D721Med (cell line): ENCODE data around the gene TTLL11.
"Not testable (repeated sequence)": the region's sequence is repeated elsewhere in the genome, so short reads cannot be mapped to it uniquely, and the experiment has no call there.

Experiments
- DNase-seq: peaks from one replicate; pipeline ENCODE4 v3.0.0; 2011; ENCODE audit warnings: low spot score; ENCODE audit not compliant: insufficient read length
- FAIRE-seq: peaks from 2 replicates; lab custom pipeline; 2011; peaks lifted over from hg19 to GRCh38; lab: Jason Lieb, UNC
- TF ChIP-seq, protein P1 (sequence below): IDR thresholded peaks from 2 replicates; pipeline ENCODE4 v1.5.1; 2012; ENCODE audit warnings: mild to moderate bottlenecking, control low read depth; ENCODE audit not compliant: insufficient read depth; ENCODE audit errors: missing control alignments

TTLL11 gene

DNA sequence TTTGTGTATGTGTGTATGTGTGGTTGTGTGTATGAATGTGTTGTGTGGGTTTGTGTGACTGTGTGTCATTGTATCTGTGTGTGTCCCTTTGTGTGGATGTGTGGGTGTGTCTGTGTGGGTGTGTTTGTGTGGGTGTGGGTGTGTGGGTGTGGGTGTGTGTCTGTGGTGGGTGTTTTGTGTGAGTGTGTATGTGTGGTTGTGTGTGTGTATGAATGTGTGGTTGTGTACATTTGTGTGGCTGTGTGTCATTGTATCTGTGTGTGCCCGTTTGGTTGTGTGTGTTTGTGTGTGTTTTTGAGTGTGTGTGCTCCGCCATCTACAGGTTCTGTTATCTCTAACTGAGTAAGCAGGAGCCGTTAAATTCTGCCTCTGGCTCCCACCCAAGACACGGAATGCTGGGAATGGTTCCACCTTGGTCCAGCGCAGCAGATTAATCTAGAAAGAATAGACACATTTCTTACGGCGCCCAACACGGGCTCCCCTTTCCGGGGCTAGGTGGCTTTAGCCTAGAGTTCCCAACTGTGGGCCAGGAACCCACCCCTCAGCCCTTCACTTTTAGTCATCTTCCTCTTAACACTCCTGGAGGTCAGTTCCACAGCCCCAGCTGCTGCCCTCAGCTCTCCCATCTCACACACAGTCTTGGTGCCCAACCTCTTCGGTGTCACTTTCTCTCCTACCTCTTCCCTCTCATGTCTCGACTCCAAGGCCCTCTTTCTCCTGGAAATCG lies 197.1 kb downstream of the TTLL11 start:
- no peak for FAIRE-seq

DNA sequence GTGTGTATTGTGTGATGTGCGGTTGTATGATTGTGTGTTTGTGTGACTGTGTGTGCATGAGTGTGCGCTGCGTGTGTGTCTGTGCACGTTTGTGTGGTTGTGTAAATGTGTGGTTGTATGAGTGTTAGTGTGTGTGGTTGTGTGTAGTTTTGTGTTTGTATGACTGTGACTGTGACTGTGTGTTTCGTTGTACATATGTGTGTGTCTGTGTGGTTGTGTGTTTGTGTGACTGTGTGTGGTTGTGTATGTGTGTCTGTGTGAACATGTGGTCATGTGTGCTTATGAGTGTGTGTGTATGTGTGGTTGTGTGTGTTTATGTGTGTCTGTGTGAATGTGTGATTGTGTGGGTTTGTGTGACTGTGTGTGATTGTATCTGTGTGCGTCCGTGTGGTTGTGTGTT lies 197.8 kb downstream of the TTLL11 start:
- TF ChIP-seq, protein P1, sequence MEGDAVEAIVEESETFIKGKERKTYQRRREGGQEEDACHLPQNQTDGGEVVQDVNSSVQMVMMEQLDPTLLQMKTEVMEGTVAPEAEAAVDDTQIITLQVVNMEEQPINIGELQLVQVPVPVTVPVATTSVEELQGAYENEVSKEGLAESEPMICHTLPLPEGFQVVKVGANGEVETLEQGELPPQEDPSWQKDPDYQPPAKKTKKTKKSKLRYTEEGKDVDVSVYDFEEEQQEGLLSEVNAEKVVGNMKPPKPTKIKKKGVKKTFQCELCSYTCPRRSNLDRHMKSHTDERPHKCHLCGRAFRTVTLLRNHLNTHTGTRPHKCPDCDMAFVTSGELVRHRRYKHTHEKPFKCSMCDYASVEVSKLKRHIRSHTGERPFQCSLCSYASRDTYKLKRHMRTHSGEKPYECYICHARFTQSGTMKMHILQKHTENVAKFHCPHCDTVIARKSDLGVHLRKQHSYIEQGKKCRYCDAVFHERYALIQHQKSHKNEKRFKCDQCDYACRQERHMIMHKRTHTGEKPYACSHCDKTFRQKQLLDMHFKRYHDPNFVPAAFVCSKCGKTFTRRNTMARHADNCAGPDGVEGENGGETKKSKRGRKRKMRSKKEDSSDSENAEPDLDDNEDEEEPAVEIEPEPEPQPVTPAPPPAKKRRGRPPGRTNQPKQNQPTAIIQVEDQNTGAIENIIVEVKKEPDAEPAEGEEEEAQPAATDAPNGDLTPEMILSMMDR, result no peak
- FAIRE-seq, result peak; percentile 41
- DNase-seq, result no peak

More for the DNA sequence above, 197.1 kb downstream of the TTLL11 start:
- TF ChIP-seq, protein P1, result no peak
- DNase-seq, result no peak

DNA sequence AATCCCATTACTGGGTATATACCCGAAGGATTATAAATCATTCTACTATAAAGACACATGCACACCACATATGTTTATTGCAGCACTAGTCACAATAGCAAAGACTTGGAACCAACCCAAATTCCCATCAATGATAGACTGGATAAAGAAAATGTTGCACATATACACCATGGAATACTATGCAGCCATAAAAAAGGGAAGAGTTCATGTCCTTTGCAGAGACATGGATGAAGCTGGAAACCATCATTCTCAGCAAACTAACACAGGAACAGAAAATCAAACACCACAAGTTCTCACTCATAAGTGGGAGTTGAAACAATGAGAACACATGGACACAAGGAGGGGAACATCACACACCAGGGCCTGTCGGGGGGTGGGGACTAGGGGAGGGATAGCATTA lies 198.7 kb downstream of the TTLL11 start:
- not testable (repeated sequence) for FAIRE-seq, DNase-seq

DNA sequence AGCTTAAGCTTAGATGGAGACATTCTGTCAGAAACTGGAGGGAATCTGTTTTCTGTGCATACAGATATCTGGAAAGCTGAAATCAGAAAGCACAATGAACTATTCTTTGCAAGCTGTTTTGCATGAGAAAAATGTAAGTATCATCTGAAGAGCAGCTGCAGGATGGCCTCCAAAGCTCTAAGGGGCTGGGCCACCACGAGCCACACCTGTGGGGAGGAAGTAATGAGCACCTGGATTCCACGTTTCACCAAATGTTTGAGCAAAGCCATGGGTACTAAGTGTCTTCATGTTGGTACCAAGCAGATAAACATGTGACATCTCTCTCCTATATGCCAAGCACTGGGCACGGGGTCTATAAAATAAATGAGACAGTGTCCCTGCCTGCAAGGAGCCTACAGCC lies 199.3 kb downstream of the TTLL11 start:
- FAIRE-seq (no peak), DNase-seq (no peak)
- TF ChIP-seq, protein P1, result no peak

DNA sequence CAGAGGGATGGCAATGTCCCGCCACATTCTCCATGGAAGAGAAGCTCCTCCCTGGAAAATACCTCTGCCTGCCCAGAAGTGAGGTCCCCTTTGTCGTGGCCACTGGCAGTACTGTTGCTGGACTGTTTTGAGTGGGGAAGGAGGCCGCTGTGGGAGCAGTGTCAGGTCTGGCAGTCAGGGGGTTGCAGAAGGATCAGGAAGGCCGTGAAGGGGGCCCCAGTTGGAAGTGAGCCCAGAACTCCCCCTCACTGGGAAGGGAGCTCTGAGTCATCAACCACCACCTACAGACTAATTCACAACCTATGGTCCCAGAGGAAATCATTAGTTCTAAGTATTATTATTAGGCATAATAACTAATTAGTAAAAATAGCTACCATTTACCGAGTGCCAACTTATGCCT lies 200.4 kb downstream of the TTLL11 start:
- no peak for FAIRE-seq
- no peak for DNase-seq
- TF ChIP-seq, protein P1, result no peak

DNA sequence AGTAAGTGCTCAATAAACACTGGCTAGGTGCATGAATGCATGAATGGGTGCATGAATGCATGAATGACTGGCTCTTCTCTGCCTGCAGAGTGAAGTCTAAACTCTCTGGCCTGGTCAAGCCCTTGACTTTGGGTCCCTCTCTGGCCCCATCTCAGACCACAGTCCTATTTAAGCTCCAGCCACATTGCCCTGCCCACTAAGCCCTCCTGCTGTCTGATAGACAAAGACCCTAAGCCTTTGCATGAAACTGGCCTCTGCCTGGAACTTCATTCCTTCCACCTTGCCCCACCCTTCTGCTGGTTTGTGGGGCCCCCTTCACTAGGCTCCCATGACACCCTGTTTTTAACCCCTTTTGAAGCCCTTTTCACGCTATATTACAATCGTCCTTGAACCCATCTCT lies 202.4 kb downstream of the TTLL11 start:
- DNase-seq, result no peak
- TF ChIP-seq, protein P1, result no peak
- FAIRE-seq, result no peak

DNA sequence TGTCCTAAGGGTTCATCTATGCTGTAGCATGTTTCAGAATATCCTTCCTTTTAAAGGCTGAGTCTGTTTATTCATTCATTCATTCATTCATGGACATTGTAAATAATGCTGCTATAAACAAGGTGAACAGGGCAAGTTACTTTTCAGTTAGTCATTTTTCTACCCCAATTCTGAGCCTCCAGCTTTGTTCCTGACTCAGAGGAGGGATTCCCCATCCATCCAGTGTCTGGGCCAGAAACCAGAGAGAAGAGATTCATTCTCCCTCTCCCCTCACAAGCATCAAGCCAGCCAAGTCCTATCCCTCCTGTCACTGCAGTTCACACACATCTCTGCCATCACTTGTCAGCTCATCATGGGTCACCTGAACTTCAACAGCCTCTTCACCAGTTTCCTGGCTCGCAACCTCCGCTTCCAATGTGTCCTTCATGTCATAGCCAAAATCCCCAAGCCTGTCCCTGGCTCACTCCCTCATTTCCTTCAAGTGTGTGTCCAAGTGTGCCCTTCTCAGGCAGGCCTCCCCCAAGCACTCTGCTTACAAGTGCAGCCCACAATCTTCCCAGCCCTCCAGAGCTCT lies 203.0 kb downstream of the TTLL11 start:
- DNase-seq (no peak), FAIRE-seq (no peak)
- TF ChIP-seq, protein P1, result no peak
